A204.1 (cell line): Measurements from ENCODE around the gene EPB41L2.
"Not testable (repeated sequence)": the region's sequence is repeated elsewhere in the genome, so short reads cannot be mapped to it uniquely, and the experiment has no call there.

ENCODE experiments used
- FAIRE-seq: peaks from 2 replicates; lab custom pipeline; 2012; peaks lifted over from hg19 to GRCh38; lab: Jason Lieb, UNC

EPB41L2 gene

DNA sequence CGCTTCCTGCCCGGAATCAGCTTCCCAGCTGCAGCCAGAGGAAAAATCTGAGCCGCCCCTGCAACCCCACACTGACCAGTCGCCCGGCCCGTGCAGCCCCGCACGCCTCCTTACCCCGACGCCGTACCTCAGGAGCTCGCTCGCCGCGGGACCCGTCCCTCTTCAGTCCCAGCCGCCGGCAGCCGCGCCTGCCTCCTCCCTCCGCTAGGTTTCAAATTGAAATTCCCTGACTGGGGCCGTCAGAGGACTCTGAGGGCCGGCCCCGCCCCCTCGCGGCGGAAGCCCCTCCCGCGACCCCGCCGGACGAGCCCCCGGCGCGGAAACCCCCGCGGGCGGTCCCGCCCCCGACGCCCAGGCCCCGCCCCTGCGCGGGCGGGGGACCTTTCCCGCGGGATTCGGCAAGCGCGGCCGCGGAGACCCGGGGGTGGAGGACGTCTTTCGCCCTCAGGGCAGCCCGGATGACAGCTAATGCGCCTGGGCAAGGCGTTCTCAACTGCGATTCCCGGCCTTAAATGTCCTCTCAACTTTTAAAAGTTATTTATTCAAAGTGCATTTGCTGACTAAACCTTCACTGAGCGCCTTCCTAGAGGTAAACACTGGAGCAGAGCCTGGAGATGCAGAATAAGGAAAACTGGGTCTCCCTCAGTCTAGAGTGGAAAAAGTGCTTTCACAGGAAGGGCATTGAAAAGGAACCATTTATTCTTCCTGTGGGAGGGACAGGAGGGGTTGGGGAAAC, at the start of gene EPB41L2:
TSS of gene EPB41L2 (minus strand) at position 218 of the 736 bp plus-strand sequence. CDS start 106,760 bp downstream, outside the sequence.
- no peak for FAIRE-seq

GRCh38 chr6:131112249-131112648, 49.2 kb upstream of the EPB41L2 start:
- FAIRE-seq: no peak

GRCh38 chr6:131107151-131107550, 44.1 kb upstream of the EPB41L2 start:
- FAIRE-seq: no peak

GRCh38 chr6:131103901-131104300, 40.9 kb upstream of the EPB41L2 start:
- no peak for FAIRE-seq

- no peak for FAIRE-seq
Observed at GRCh38 chr6:131103296-131103695, 40.3 kb upstream of the EPB41L2 start.

DNA sequence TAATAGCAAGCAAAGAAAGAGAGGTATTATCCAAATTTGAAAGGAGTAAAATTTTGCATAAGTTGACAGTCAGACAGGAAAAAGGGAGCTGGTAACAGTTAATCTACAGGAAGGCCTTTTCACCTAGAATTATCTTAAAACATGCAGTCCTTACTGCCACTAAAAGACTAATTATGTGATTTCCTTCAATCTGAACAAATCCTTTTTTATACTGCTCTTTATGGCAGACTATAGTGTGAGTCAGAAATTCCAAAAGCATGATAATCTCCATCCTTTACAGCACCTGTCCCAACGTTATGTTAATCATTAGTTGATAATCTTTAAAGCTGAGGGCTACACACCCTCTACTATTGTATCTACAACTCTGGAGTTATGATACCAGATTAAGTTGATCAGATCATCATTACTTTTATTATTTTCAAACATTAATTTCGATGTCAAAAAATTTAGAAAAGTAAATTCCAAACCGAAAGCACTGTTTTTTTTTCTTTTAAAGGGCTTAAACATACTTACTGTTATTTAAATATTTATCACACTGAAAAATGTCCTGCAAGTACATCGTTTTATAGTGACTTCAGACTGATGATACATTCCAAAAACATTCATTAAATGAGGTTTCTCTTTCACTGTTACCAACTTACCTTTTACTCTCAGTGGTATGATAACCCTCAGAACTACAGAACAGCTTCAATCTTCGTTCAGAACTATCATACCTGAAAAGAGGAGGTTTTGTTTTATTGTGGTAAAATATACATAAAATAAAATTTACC, 39.1 kb upstream of the EPB41L2 start:
- no peak for FAIRE-seq

GRCh38 chr6:131096786-131097185, 33.7 kb upstream of the EPB41L2 start:
- no peak for FAIRE-seq

GRCh38 chr6:131093334-131093733, 30.3 kb upstream of the EPB41L2 start:
- no peak for FAIRE-seq

DNA sequence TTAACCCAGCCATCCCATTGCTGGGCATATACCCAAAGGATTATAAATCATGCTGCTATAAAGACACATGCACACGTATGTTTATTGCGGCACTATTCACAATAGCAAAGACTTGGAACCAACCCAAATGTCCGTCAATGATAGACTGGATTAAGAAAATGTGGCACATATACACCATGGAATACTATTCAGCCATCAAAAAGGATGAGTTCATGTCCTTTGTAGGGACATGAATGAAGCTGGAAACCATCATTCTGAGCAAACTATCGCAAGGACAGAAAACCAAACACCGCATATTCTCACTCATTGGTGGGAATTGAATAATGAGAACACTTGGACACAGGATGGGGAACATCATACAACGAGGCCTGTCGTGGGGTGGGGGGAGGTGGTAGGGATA, 28.9 kb upstream of the EPB41L2 start:
- not testable (repeated sequence) for FAIRE-seq

GRCh38 chr6:131090339-131090738, 27.3 kb upstream of the EPB41L2 start:
- not testable (repeated sequence) for FAIRE-seq

DNA sequence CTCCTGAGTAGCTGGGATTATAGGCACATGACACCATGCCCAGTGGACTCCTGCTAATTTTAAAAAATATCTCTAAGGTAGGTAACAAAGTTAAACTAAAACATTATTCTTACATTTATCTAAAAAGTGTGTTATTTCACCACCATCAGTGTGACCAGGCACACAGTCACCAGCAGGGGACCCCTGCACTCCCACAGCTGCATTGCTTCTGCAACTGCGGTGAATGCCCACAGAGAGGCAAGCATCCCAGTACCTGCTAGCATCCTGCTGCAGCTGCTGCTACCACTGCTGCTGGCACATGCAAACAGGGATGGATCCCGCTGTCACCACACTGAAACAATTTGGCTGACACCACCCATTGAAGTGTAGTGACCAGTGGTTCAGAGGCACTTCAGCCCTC, 21.9 kb upstream of the EPB41L2 start:
- FAIRE-seq: no peak

GRCh38 chr6:131083687-131084086, 20.6 kb upstream of the EPB41L2 start:
- no peak for FAIRE-seq

DNA sequence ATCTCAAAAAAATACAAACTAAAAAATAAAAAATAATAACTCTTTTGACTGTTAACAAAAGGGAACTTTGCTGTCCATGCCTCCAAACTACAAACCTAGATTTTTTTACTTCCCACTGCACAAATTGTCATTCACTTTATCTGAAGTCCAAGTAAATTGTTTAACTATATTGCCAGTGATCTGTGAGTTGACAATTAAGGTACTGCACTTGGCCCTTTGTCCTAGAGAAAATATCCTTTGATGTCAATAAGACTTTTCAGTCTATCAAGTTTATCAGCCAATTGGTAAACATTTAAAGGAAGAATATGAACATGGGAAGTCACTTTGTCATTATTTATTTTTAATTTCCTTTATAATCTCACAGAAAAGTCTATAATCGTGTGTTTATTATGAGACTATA, 19.3 kb upstream of the EPB41L2 start:
- no peak for FAIRE-seq

DNA sequence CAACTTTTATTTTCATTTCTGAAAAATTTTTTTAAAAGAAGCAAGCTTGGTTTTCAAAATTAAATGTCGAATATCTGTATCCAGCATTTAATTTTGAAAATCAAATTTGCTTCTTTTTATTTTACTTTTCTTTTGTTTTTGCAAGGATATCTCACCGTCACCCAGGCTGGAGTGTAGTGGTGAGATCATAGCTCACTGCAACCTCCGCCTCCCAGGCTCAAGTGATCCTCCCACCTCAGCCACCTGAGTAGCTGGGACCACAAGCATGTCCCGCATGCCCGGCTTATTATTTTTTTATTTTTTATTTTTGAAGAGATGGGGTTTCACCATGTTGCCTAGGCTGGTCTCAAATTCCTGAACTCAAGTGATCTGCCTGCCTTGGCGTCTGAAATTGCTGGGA, 17.0 kb upstream of the EPB41L2 start:
- no peak for FAIRE-seq

DNA sequence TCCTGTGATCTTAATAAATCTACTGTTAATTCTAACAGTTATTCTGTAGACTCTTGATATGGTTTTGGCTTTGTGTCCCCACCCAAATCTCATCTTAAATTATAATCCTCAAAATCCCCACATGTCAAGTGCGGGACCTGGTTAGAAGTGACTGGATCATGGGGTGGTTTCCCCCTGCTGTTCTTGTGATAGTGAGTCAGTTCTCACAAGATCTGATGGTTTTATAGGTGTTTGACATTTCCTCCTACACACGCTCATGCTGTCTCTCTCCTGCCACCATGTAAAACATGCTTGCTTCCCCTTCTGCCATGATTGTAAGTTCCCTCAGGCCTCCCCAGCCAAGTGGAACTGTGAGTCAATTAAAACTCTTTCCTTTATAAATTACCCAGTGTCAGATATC, 10.5 kb upstream of the EPB41L2 start:
- no peak for FAIRE-seq

DNA sequence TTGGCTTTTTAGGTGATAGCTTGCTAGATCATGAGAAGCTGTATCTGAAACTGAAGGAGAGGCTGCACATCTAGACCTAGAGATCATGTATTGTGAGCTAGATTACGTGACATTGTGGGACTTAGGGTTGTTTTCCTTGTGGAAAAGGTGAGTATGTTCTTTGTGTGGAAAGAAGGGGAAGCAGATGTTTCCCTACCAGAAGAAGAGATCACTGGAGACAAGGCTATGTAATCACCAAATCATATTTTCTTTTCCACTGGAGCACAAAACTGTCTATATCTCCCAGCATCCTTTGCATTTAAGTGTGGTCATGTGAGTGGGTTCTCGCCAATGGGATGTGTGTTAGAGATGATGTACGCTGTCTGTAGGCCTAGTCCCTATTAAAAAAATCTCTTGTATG, 7.0 kb upstream of the EPB41L2 start:
- no peak for FAIRE-seq

DNA sequence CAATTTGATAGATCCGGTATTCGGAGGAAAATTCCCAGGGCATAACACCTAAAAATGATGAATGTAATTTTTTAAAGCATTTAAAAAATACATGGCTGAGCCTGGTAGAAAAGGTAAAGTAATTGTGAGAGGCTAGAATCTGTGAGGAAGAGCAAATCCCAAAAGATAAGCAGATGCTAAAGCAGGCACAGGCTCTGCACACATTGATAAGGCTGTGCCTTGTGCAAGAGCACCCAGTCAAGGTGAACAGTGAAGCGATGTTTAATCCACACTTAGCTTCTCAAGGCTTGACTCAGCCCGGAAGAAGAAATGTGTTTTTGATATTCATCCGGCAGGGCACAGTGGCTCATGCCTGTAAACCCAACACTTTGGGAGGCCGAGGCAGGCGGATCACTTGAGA, 5.1 kb upstream of the EPB41L2 start:
- FAIRE-seq: no peak

DNA sequence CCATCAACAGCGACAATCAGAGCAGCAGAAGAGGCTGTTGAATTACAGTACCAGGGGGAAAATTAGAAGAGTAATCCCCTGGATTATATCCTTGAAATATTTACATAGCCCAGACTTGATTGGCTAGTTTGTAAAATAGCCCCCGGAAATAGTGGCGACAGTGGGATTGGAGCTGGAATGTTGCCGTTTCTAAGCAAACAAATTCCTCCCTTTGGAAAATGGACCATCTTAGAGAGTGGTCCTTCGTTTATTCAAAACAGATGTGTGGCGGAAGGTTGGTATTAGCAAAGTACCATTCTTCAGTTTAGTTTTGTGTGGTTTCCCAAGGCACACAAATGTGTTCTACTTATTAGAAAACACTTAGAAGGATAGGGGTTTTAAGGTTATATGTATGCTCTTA, 4.5 kb upstream of the EPB41L2 start:
- FAIRE-seq: no peak

DNA sequence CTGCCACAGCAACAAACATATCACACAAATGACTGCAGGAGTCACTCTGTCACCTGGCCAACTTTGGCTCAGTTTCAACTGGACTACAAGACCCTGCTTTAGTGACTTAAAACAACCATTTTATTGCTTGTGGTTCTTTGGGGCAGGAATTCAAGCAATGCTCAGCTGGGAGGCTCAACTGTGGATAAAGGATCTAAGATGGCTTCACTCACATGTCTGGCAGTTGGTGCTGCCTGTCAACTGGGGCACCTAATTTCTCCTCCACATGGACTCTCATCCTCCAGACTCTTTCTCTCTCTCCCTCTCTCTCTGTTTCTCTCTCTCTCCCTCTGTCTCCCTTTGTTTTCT, 2.8 kb upstream of the EPB41L2 start:
- no peak for FAIRE-seq

GRCh38 chr6:131065112-131065823, 2.2 kb upstream of the EPB41L2 start:
- FAIRE-seq: no peak

DNA sequence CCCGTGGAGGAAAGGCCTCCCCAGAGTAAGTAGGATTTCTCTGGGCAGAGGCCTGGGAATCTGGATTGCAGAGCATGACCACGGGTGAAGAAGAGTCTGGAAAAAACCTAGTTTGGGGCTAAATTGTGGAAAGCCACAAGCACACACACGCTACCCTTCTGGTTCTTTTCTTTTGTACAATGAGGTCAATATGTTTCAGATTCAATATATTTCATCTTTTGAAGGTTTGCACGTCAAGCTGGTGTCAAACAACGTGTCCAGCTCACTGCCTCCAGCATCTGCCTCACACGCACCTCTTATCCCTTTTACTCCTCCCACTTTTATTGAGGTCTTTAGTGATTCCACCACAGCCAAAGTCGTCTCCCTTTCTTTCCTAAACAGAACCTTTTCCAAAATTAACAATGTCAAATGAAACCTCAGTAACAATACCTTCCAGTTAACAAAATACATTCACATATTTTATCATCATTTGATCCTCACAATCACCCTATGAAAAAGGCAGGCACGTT, 773 bp upstream of the EPB41L2 start:
- FAIRE-seq: no peak

DNA sequence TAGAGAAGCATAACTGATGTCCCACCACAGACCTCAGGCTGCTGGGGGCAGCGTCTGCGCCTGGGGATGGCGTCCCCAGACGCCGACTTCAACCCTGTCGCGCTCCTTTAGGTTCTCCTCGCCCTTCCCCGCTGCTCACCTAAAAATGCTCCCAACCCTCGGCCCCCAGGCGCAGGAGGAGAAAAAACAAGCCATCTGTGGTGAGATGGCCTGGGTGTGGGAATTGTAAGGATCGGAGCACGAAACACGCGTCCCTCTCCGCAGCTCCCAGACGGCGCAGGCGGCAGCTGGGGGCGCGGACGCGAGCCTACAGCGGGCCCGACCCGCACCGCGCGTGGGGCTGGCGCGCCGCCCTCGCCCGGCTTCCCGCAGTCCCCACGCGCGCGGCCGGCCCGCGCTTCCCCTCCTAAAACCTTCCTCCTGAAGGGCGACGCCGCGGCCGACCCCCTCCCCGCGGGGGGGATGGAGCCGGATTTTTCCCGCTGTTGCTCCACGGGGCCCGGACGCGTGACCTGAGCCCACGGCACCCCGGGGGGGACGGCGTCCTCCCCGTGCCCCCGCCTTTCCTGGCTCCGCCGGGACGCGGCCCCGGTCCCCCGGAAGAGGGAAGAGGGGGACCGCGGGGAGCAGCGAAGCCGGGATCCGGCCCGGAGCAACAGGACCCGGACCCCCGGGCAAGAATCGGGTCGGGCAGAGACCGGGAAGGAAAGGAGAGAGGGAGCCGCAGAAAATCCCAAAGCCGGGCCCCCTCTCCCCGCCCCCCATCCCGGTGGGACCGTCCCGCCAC, 611 bp downstream of the EPB41L2 start:
- FAIRE-seq: no peak
